WTC11 (cell line): ENCODE measurements around the gene GPR12. TPM values are rescaled to one million over a fixed set of nuclear protein-coding genes. Genes with fewer than 3 reads are reported as not detected.

Experiments used
- ATAC-seq: fragments of 200-7000 bp; cut with Tn5 transposase; 2 replicates; pipeline ENCODE4 v1.10.0; 2021; ENCODE audit warnings: mild to moderate bottlenecking, moderate library complexity
- CTCF ChIA-PET: fragments of 300-600 bp; sonication (Branson Sonifier 250); formaldehyde crosslinking; loops from one replicate; lab custom pipeline; 2021; ENCODE audit warnings: antibody characterized with exemption; lab: Charles Lee
- POLR2A ChIA-PET: fragments of 350-600 bp; sonication (Branson Sonifier 250); formaldehyde crosslinking; loops from one replicate; lab custom pipeline; 2021; ENCODE audit warnings: antibody characterized with exemption; lab: Charles Lee
- DNase-seq: peaks from one replicate; pipeline ENCODE4 v3.0.0; 2021; ENCODE audit warnings: low spot score
- H3K27ac Mint-ChIP-seq: 2 replicates; pipeline ENCODE4 v1.8.0; 2021; ENCODE audit warnings: mixed read lengths
- H3K27me3 Mint-ChIP-seq: 2 replicates; pipeline ENCODE4 v1.8.0; 2021; ENCODE audit warnings: low read depth, mild to moderate bottlenecking, moderate library complexity, mixed read lengths
- H3K36me3 Mint-ChIP-seq: 2 replicates; pipeline ENCODE4 v1.8.0; 2021; ENCODE audit warnings: mixed read lengths
- H3K4me1 Mint-ChIP-seq: 2 replicates; pipeline ENCODE4 v1.8.0; 2022; ENCODE audit warnings: mixed read lengths
- H3K4me3 Mint-ChIP-seq: 2 replicates; pipeline ENCODE4 v1.8.0; 2021; ENCODE audit warnings: mild to moderate bottlenecking, moderate library complexity, mixed read lengths
- H3K9me3 Mint-ChIP-seq: 2 replicates; pipeline ENCODE4 v1.8.0; 2021; ENCODE audit warnings: mixed read lengths
- AR ChIP-seq: fragments of 250-450 bp; sonication (Bioruptor Pico); IDR thresholded peaks from 2 replicates; pipeline ENCODE4 v1.9.0; 2021; ENCODE audit warnings: mild to moderate bottlenecking
- ATF2 ChIP-seq: sonication (generic); formaldehyde crosslinking; IDR thresholded peaks from 2 replicates; pipeline ENCODE4 v1.8.1; 2022; ENCODE audit warnings: low read depth, missing genetic modification reagents, borderline replicate concordance
- ATF3 ChIP-seq: sonication (generic); formaldehyde crosslinking; conservative IDR thresholded peaks from 2 replicates; pipeline ENCODE4 v1.8.1; 2022; ENCODE audit warnings: mild to moderate bottlenecking, missing genetic modification reagents
- ELF4 ChIP-seq: sonication (generic); formaldehyde crosslinking; IDR thresholded peaks from 2 replicates; pipeline ENCODE4 v1.8.1; 2022; ENCODE audit warnings: low read depth, mild to moderate bottlenecking, moderate library complexity, missing genetic modification reagents
- FOXP1 ChIP-seq: sonication (generic); formaldehyde crosslinking; IDR thresholded peaks from 2 replicates; pipeline ENCODE4 v1.8.0; 2022; ENCODE audit warnings: missing genetic modification reagents, mild to moderate bottlenecking, moderate library complexity, borderline replicate concordance
- GTF2I ChIP-seq: fragments of 250-450 bp; sonication (Bioruptor Pico); conservative IDR thresholded peaks from 2 replicates; pipeline ENCODE4 v1.4.0; 2021; ENCODE audit warnings: mild to moderate bottlenecking
- KAT7 ChIP-seq: sonication (generic); formaldehyde crosslinking; IDR thresholded peaks from 2 replicates; pipeline ENCODE4 v1.8.1; 2023; ENCODE audit warnings: missing genetic modification reagents, mild to moderate bottlenecking, borderline replicate concordance
- NR1H2 ChIP-seq: sonication (generic); formaldehyde crosslinking; IDR thresholded peaks from 2 replicates; pipeline ENCODE4 v1.9.0; 2021; ENCODE audit warnings: mild to moderate bottlenecking, moderate library complexity, missing genetic modification reagents
- OVOL2 ChIP-seq: fragments of 250-450 bp; sonication (Bioruptor Pico); IDR thresholded peaks from 2 replicates; pipeline ENCODE4 v1.9.0; 2021; ENCODE audit warnings: mild to moderate bottlenecking, borderline replicate concordance
- RELA ChIP-seq: sonication (generic); formaldehyde crosslinking; IDR thresholded peaks from 2 replicates; pipeline ENCODE4 v1.8.1; 2022; ENCODE audit warnings: missing genetic modification reagents, mild to moderate bottlenecking, borderline replicate concordance
- SMAD4 ChIP-seq: sonication (generic); formaldehyde crosslinking; IDR thresholded peaks from 2 replicates; pipeline ENCODE4 v1.8.0; 2022; ENCODE audit warnings: mild to moderate bottlenecking, missing genetic modification reagents
- SOX15 ChIP-seq: fragments of 250-450 bp; sonication (Bioruptor Pico); IDR thresholded peaks from 2 replicates; pipeline ENCODE4 v1.9.0; 2021; ENCODE audit warnings: mild to moderate bottlenecking
- ZNF396 ChIP-seq: fragments of 250-450 bp; sonication (Bioruptor Pico); IDR thresholded peaks from 2 replicates; pipeline ENCODE4 v1.8.0; 2021; ENCODE audit warnings: mild to moderate bottlenecking, moderate library complexity, borderline replicate concordance
- ZNF423 ChIP-seq: fragments of 250-450 bp; sonication (Bioruptor Pico); IDR thresholded peaks from 2 replicates; pipeline ENCODE4 v2.1.2; 2022; ENCODE audit warnings: mild to moderate bottlenecking, moderate library complexity
- ZSCAN18 ChIP-seq: fragments of 250-450 bp; sonication (Bioruptor Pico); IDR thresholded peaks from 2 replicates; pipeline ENCODE4 v2.1.2; 2022; ENCODE audit warnings: mild to moderate bottlenecking, moderate library complexity
- total RNA-seq: library from RNA; stranded (reverse); gene quantifications from 3 replicates; pipeline ENCODE4 v1.2.3, GENCODE V29; 2021
- TF ChIP-seq, protein P1 (sequence below): sonication (generic); formaldehyde crosslinking; IDR thresholded peaks from 2 replicates; pipeline ENCODE4 v1.8.1; 2023; ENCODE audit warnings: mild to moderate bottlenecking, missing genetic modification reagents, moderate library complexity
- TF ChIP-seq, protein P2 (sequence below): sonication (generic); formaldehyde crosslinking; IDR thresholded peaks from 2 replicates; pipeline ENCODE4 v1.8.0; 2023; ENCODE audit warnings: missing genetic modification reagents
- TF ChIP-seq, protein P3 (sequence below): sonication (generic); formaldehyde crosslinking; IDR thresholded peaks from 2 replicates; pipeline ENCODE4 v1.8.0; 2022; ENCODE audit warnings: mild to moderate bottlenecking, missing genetic modification reagents

The GPR12 gene
- total RNA-seq, 1 experiment from 2014 or later = 0.07 TPM

DNA sequence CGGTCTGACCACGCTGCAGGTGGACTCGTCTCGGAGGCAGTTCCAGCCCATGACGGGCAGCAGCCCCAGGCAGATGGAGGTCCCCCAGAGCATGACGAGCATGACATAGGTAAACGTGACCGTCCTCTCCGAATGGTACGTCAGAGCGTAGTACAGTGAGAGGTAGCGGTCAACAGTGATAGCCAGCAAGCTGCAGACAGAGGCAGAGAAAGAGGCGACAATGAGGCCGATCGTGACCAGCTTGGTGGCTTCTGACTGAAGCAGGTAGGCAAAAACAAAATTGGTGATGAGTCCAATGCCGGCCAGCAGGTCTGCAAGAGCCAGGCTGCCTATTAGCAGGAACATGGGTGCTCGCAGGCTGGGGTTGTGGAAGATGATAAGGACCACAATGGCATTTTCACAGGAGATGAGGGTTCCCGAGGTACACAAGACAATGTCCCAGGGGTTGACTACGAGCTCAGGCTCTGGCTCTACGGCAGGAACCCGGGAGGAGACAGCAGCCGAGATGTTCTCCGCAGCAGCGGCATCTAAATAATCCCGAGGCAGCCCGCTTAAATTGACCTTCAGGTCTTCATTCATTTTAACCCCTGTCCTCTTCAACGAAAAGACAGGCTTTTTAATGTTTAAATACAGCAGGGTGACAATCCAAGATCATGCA is 1.2 kb downstream of the GPR12 start (continued):
- TF ChIP-seq AR (no peak), ZNF423 (CRISPR knock-in tag) (no peak), ATF3 (CRISPR knock-in tag) (no peak), ZSCAN18 (CRISPR knock-in tag) (no peak), FOXP1 (CRISPR knock-in tag) (no peak)
- TF ChIP-seq, protein P1, sequence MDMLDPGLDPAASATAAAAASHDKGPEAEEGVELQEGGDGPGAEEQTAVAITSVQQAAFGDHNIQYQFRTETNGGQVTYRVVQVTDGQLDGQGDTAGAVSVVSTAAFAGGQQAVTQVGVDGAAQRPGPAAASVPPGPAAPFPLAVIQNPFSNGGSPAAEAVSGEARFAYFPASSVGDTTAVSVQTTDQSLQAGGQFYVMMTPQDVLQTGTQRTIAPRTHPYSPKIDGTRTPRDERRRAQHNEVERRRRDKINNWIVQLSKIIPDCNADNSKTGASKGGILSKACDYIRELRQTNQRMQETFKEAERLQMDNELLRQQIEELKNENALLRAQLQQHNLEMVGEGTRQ (CRISPR knock-in tag) = no peak

- H3K27me3 Mint-ChIP-seq = peaks cover 53% of the 10 kb centered on the region
- ChIA-PET POLR2A (no interaction called here), CTCF (interaction anchor here (0.7 to 1.5 kb wide), 2 partner anchors 114 to 172 kb away, joined by 3 to 10 read pairs; no protein-coding TSS in a partner anchor)
- no peaks in the 10 kb centered on the region for H3K36me3 Mint-ChIP-seq
- peaks cover 9% of the 10 kb centered on the region; the same call in 1 of the 2 replicates for H3K4me1 Mint-ChIP-seq
- H3K4me3 Mint-ChIP-seq = peak overlapping the region; percentile 81
- TF ChIP-seq SMAD4 (CRISPR knock-in tag) = no peak
- no peak overlapping the region for H3K27ac Mint-ChIP-seq
- no peaks in the 10 kb centered on the region for H3K9me3 Mint-ChIP-seq
- DNase-seq = no peak
- no peak for ATAC-seq
Observed at GRCh38 chr13:26758496-26759157, 2.0 kb downstream of the GPR12 start.

DNA sequence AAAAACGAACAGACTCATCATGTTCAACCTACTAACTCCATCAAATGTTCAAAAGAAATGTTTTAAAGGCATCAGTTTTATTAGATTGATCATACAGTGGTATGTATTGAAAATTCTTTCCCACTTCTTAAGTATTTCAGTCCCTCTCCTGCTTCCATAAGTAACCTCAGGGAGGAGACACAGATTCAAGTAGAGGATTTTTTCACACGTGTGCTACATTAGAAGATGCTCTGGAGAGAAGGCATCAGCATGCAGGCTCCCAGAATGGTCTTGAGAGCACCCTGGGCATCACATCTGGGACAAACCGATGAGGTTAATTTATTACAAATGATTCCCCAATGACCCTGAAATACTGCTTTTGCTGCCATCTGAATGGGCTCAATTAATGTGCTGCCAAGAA is 3.6 kb downstream of the GPR12 start:
- peaks cover 9% of the 10 kb centered on the region; the same call in 1 of the 2 replicates for H3K4me1 Mint-ChIP-seq
- POLR2A ChIA-PET = no interaction called here
- DNase-seq = no peak
- no peak overlapping the region for H3K4me3 Mint-ChIP-seq
- CTCF ChIA-PET = no interaction called here
- no peaks in the 10 kb centered on the region for H3K36me3 Mint-ChIP-seq
- no peak overlapping the region for H3K27ac Mint-ChIP-seq
- ATAC-seq = no peak
- peaks cover 38% of the 10 kb centered on the region for H3K27me3 Mint-ChIP-seq
- H3K9me3 Mint-ChIP-seq = no peaks in the 10 kb centered on the region
- TF ChIP-seq ATF2 (CRISPR knock-in tag) = no peak
- TF ChIP-seq NR1H2 = no peak
- TF ChIP-seq OVOL2 (CRISPR knock-in tag) = no peak
- no peak for TF ChIP-seq RELA (CRISPR knock-in tag)
- no peak for TF ChIP-seq ZNF396
- TF ChIP-seq KAT7 (CRISPR knock-in tag) = no peak
- no peak for TF ChIP-seq ZNF423 (CRISPR knock-in tag)
- TF ChIP-seq AR = no peak
- TF ChIP-seq, protein P2, sequence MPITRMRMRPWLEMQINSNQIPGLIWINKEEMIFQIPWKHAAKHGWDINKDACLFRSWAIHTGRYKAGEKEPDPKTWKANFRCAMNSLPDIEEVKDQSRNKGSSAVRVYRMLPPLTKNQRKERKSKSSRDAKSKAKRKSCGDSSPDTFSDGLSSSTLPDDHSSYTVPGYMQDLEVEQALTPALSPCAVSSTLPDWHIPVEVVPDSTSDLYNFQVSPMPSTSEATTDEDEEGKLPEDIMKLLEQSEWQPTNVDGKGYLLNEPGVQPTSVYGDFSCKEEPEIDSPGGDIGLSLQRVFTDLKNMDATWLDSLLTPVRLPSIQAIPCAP (CRISPR knock-in tag) = no peak
- TF ChIP-seq GTF2I (CRISPR knock-in tag) = no peak
- TF ChIP-seq, protein P3, sequence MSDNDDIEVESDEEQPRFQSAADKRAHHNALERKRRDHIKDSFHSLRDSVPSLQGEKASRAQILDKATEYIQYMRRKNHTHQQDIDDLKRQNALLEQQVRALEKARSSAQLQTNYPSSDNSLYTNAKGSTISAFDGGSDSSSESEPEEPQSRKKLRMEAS (CRISPR knock-in tag) = no peak
- no peak for TF ChIP-seq SOX15
- TF ChIP-seq ZSCAN18 (CRISPR knock-in tag) = no peak
- no peak for TF ChIP-seq ELF4 (CRISPR knock-in tag)
